CD4-positive, CD25-positive, alpha-beta regulatory T cell (primary cell): ENCODE results near the gene PRKCE. TPM values are rescaled to one million over a fixed set of nuclear protein-coding genes. Genes with fewer than 3 reads are reported as not detected.
A peak's percentile ranks its signal among the peaks of the same experiment; 100 is the strongest.

Experiments used
- ATAC-seq, 2 donors: fragments of 150-1000 bp; cut with Tn5 transposase; one replicate each; pipeline ENCODE4 v1.10.0; 2021; ENCODE audit warnings: low read depth in 2 of 2, moderate number of reproducible peaks in 2 of 2, moderate library complexity in 1 of 2
- DNase-seq, 3 donors: peaks; one replicate each; pipeline versions ENCODE4 v3.0.0 to v3.0.0-alpha.2; 2012 to 2022; ENCODE audit warnings: mixed read lengths in 1 of 3
- H3K27ac ChIP-seq: one replicate; pipeline ENCODE4 v1.7.0; 2013; ENCODE audit warnings: mild to moderate bottlenecking, low read length; ENCODE audit not compliant: insufficient read depth, poor library complexity, severe bottlenecking
- H3K27me3 ChIP-seq: one replicate; pipeline ENCODE4 v1.7.0; 2013; ENCODE audit warnings: low read length; ENCODE audit not compliant: control insufficient read depth, insufficient read depth
- H3K36me3 ChIP-seq: one replicate; pipeline ENCODE4 v1.7.0; 2013; ENCODE audit warnings: mild to moderate bottlenecking, low read length, moderate library complexity; ENCODE audit not compliant: control insufficient read depth, insufficient read depth
- H3K4me1 ChIP-seq: 2 replicates; pipeline ENCODE4 v1.7.0; 2013; ENCODE audit warnings: mild to moderate bottlenecking, low read length; ENCODE audit not compliant: insufficient read depth, control insufficient read depth, poor library complexity, severe bottlenecking
- H3K4me3 ChIP-seq: one replicate; pipeline ENCODE4 v1.7.0; 2013; ENCODE audit warnings: low read depth, mild to moderate bottlenecking, low read length, moderate library complexity
- H3K9me3 ChIP-seq, 2 experiments: 1 replicate in 1 of 2; 2 replicates in 1 of 2; pipeline ENCODE4 v1.7.0; 2013; ENCODE audit warnings: low read length in 2 of 2, mild to moderate bottlenecking in 1 of 2, moderate library complexity in 1 of 2; ENCODE audit not compliant: control insufficient read depth in 2 of 2
- H3K27ac Mint-ChIP-seq, 3 donors: one replicate each; pipeline ENCODE4 v1.8.0; 2020 to 2022; ENCODE audit warnings: mild to moderate bottlenecking in 3 of 3, mixed read lengths in 3 of 3, moderate library complexity in 2 of 3
- H3K27me3 Mint-ChIP-seq: one replicate; pipeline ENCODE4 v1.8.0; 2022; ENCODE audit warnings: mild to moderate bottlenecking, mixed read lengths
- H3K36me3 Mint-ChIP-seq: one replicate; pipeline ENCODE4 v1.8.0; 2020; ENCODE audit warnings: mixed read lengths
- H3K4me1 Mint-ChIP-seq, 4 donors: one replicate each; pipeline ENCODE4 v1.8.0; 2020 to 2022; ENCODE audit warnings: mixed read lengths in 4 of 4, mild to moderate bottlenecking in 1 of 4
- H3K4me3 Mint-ChIP-seq, 4 donors: one replicate each; pipeline ENCODE4 v1.8.0; 2020 to 2022; ENCODE audit warnings: mild to moderate bottlenecking in 4 of 4, mixed read lengths in 4 of 4, moderate library complexity in 3 of 4
- H3K9me3 Mint-ChIP-seq, 7 donors: one replicate each; pipeline ENCODE4 v1.8.0; 2020 to 2022; ENCODE audit warnings: mixed read lengths in 7 of 7, mild to moderate bottlenecking in 3 of 7, moderate library complexity in 2 of 7
- polyA plus RNA-seq, 4 donors: library from polyadenylated mRNA; unstranded; fragments of 300-500 nt; fragmentation: Illumina TruSeq; gene quantifications; one replicate each; pipeline ENCODE4 v1.2.3, GENCODE V29; 2021
- total RNA-seq: library from RNA; stranded (reverse); gene quantifications from one replicate; pipeline ENCODE4 v1.2.3, GENCODE V29; 2022

PRKCE gene
- total and polyA plus RNA-seq, 5 donors from 2014 or later, result 0.78 to 16.5 (median 1.3) TPM

DNA sequence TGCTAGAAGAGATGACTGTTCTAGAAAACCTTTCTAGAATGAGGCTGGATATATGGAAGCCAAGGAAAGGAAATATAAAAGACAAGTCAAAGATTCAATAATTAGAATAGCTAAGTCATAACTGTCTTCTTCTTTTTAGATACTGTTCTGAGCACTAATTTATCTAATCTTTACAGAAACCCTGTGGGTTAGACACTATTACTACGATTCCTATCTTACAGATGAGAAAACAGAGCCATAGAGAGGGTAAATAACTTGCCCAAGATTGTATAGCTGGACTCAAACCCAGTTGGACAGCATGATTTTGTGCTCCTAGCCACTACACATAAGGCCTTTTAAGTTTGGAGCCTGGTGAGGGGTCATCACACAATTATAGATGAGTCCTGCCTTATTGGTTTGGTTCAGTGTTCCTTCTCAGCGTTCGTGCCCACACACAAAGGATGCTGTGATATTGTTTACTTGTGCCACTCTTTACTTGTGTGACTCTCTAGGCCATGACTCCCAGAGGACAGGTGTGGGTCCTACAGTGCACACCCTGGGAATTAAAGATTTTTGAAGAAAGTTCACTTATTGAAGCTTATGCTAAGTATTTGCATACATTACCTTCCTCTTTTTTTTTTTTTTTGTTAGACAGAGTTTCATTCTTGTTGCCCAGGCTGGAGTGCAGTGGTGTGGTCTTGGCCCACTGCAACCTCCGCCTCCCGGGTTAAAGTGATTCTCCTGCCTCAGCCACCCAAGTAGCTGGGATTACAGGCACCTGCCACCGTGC lies 153.7 kb downstream of the PRKCE start:
- no peak for ATAC-seq

DNA sequence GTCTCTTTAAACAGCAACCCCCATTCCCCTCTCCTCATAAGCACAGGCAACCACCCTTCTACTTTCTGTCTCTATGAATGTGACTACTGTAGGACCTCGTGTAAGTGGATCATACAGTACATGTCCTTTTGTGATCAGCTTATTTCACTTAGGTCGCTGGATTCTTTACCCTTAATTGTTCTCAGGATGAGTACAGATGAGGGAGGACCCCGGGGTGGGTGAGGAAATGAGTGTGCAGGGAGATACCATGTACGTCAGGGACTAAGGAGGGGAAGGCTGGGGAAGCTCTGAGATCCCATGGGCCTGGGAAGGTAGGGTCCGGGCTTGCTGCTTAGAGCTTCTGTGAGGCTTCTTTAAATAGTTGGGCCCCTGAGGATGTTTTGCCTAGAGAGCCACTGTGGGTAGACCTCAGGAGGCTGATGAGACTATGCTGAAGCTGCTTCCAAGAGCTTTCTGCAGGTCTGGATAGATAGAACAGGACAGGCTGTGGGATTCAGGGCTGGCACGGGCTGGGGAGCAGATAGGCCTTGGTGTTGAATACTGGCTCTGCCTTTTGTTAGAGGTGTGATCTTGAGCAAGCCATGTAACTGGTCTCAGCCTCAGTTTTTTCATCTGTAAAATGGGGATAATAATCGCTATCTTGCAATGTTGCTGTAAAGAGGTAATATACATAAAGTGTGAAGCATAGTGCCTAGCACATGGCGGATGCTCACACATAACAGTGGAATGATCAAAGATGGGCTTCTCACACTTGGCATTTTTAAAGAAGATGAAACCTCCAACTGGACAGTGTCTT lies 155.3 kb downstream of the PRKCE start:
- ATAC-seq (no peak), DNase-seq (no peak)
- Mint-ChIP-seq H3K27ac (no peak overlapping the region), H3K4me1 (peaks cover 0 to 6% (median 2%) of the 10 kb centered on the region in 4 donors), H3K9me3 (peaks cover 0 to 2% (median 0%) of the 10 kb centered on the region in 7 donors), H3K36me3 (no peaks in the 10 kb centered on the region), H3K27me3 (no peaks in the 10 kb centered on the region), H3K4me3 (no peak overlapping the region)
- H3K4me3 ChIP-seq, result no peak overlapping the region
- no peaks in the 10 kb centered on the region for H3K4me1 ChIP-seq
- H3K27ac ChIP-seq, result no peak overlapping the region
- H3K36me3 ChIP-seq, result no peaks in the 10 kb centered on the region
- no peaks in the 10 kb centered on the region for H3K9me3 ChIP-seq
- H3K27me3 ChIP-seq, result no peaks in the 10 kb centered on the region

More for the DNA sequence above, 153.7 kb downstream of the PRKCE start:
- Histone ChIP-seq H3K4me1 (no peaks in the 10 kb centered on the region), H3K36me3 (no peaks in the 10 kb centered on the region), H3K4me3 (no peak overlapping the region), H3K27me3 (no peaks in the 10 kb centered on the region), H3K9me3 (no peaks in the 10 kb centered on the region), H3K27ac (no peak overlapping the region)
- Mint-ChIP-seq H3K9me3 (peaks cover 0 to 2% (median 0%) of the 10 kb centered on the region in 7 donors), H3K27ac (no peak overlapping the region), H3K27me3 (no peaks in the 10 kb centered on the region), H3K4me3 (no peak overlapping the region), H3K36me3 (no peaks in the 10 kb centered on the region), H3K4me1 (peaks cover 0 to 10% (median 2%) of the 10 kb centered on the region in 4 donors)
- DNase-seq, result no peak

DNA sequence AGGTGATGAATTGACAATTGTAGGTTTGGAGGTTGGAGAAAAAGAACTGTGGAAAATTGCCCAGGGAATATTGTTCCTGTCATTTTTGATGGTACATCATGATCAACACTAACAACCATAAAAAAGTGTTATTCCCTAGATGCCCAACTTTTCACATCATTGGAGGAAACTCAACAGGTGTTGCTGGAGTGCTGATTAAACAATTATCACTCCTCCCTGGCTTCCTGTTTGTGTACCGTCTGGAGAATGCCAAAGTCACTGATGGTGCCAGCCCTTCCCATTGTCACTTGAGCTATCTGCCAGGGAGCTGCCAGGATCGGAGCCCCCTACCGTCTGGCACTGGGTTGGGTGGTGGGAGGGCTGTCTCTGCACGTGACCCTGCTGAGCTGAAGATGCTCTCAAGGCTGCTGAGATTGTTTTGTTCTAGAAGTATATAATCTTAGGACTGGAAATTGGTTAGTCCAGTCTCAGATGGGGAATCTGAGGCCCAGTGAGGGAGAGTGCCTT lies 156.9 kb downstream of the PRKCE start:
- no peak overlapping the region for H3K27ac Mint-ChIP-seq
- DNase-seq, result no peak
- no peaks in the 10 kb centered on the region for H3K4me1 ChIP-seq
- no peak overlapping the region for H3K27ac ChIP-seq
- H3K36me3 Mint-ChIP-seq, result no peaks in the 10 kb centered on the region
- H3K4me3 ChIP-seq, result no peak overlapping the region
- H3K4me3 Mint-ChIP-seq, result no peak overlapping the region
- H3K9me3 ChIP-seq, result no peaks in the 10 kb centered on the region
- peaks cover 0 to 2% (median 0%) of the 10 kb centered on the region in 7 donors for H3K9me3 Mint-ChIP-seq
- no peak for ATAC-seq
- no peaks in the 10 kb centered on the region for H3K27me3 Mint-ChIP-seq
- H3K27me3 ChIP-seq, result no peaks in the 10 kb centered on the region
- peaks cover 0 to 6% (median 2%) of the 10 kb centered on the region in 4 donors for H3K4me1 Mint-ChIP-seq
- no peaks in the 10 kb centered on the region for H3K36me3 ChIP-seq

DNA sequence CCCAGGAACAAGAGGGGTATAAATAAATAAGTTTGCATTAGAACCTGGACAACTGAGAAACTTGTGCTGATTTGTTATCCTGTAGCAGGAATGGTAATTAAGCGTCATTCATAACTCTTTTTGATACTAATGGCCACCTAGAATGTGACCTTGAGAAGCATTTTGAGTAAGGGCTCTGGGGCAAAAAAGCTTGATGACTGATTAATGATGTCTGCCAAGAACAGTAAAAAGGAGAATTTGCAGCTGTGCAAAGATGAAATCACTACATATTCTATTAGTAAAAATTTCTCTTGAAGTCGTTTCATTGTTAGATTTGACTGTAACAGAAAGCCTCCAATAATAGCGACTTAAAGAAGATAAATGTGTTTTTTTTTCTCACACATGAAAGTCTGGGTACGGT lies 157.7 kb downstream of the PRKCE start:
- H3K4me1 ChIP-seq, result no peaks in the 10 kb centered on the region
- H3K36me3 ChIP-seq, result no peaks in the 10 kb centered on the region
- Mint-ChIP-seq H3K36me3 (no peaks in the 10 kb centered on the region), H3K27me3 (no peaks in the 10 kb centered on the region), H3K4me1 (peaks cover 0 to 6% (median 2%) of the 10 kb centered on the region in 4 donors), H3K9me3 (peaks cover 0 to 2% (median 0%) of the 10 kb centered on the region in 7 donors), H3K4me3 (no peak overlapping the region), H3K27ac (peak overlapping the region in 1 of 3 donors; percentile 29)
- H3K27me3 ChIP-seq, result no peaks in the 10 kb centered on the region
- no peak for ATAC-seq
- DNase-seq, result no peak
- H3K27ac ChIP-seq, result no peak overlapping the region
- H3K4me3 ChIP-seq, result no peak overlapping the region
- H3K9me3 ChIP-seq, result no peaks in the 10 kb centered on the region

DNA sequence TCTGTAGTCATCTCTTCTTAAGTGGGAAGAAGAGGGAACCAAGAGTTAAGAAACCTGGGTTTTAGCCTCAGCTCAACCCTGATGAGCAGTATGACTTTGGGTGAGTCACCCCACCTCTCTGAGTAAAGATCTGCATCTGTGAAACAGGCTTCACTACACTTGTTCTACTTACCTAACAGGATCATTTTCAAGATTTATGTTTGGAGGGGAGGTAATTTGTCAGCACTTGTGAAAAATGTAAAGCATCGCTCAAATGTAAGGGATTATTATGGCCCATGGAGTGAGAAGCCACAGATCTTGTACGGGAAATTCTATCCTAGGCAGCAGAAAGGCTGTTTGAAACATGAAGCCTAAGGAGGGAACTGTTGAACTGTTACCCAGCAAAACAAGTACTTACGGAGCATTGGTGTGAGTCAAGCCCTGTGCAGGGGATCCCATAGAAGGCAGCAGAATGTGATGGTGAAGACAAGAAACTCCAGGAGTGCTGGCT lies 160.6 kb downstream of the PRKCE start:
- Histone ChIP-seq H3K4me3 (no peak overlapping the region), H3K27ac (no peak overlapping the region), H3K9me3 (no peaks in the 10 kb centered on the region), H3K27me3 (no peaks in the 10 kb centered on the region), H3K36me3 (no peaks in the 10 kb centered on the region), H3K4me1 (no peaks in the 10 kb centered on the region)
- ATAC-seq, result no peak
- H3K4me3 Mint-ChIP-seq, result no peak overlapping the region
- DNase-seq, result no peak
- no peaks in the 10 kb centered on the region for H3K36me3 Mint-ChIP-seq
- H3K9me3 Mint-ChIP-seq, result no peaks in the 10 kb centered on the region
- H3K27me3 Mint-ChIP-seq, result no peaks in the 10 kb centered on the region
- peaks cover 0 to 8% (median 2%) of the 10 kb centered on the region in 4 donors for H3K4me1 Mint-ChIP-seq
- no peak overlapping the region for H3K27ac Mint-ChIP-seq

DNA sequence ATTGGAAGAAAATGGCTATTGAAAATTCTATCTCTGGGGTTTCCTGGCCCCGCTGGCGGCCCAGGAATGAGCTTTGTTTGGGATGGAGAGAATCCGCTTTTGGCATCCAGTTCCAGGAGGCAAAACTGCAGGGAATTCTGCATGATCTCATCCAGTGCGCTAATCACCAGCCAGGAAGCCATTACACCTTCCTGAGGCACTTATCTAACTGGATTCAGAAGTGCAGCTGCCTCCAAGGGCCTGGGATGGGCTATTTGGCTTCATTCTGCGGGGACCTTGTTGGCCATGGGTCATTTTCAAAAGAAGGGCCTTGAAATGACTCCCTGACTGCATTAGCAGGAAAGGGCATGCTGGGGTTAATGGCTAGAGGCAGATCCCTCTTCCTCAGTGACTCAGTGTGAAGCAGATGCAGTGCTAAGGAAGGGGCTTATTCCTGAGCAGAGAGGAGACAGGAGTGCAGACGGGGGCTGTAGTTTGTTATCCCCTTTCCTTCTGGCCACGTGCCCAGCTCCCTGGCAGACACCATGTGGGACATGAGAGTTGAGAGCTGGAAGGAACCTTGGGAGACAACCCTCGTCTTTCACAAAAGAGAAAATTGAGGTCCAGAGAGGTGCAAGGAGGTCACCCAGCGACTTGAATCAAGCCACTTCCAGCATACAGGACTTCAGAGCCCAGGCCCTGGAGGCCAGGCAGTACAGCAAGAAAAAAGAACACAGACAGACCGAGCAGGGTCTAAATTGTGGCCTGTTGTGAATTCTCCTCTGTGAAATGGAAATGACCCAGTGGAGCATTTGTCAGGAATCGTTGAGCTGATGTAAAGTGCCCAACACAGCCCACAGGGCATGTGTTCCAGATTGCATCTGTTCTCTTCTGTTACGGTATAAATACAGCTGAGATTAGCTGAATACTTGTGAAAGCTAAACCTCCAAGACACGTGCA lies 161.8 kb downstream of the PRKCE start:
- peaks cover 0 to 6% (median 0%) of the 10 kb centered on the region in 4 donors for H3K4me1 Mint-ChIP-seq
- Histone ChIP-seq H3K36me3 (no peaks in the 10 kb centered on the region), H3K27me3 (no peaks in the 10 kb centered on the region), H3K27ac (no peak overlapping the region), H3K4me3 (no peak overlapping the region), H3K4me1 (no peaks in the 10 kb centered on the region), H3K9me3 (no peaks in the 10 kb centered on the region)
- no peaks in the 10 kb centered on the region for H3K9me3 Mint-ChIP-seq
- DNase-seq (no peak), ATAC-seq (no peak)
- no peak overlapping the region for H3K27ac Mint-ChIP-seq
- H3K36me3 Mint-ChIP-seq, result no peaks in the 10 kb centered on the region
- no peak overlapping the region for H3K4me3 Mint-ChIP-seq
- no peaks in the 10 kb centered on the region for H3K27me3 Mint-ChIP-seq

DNA sequence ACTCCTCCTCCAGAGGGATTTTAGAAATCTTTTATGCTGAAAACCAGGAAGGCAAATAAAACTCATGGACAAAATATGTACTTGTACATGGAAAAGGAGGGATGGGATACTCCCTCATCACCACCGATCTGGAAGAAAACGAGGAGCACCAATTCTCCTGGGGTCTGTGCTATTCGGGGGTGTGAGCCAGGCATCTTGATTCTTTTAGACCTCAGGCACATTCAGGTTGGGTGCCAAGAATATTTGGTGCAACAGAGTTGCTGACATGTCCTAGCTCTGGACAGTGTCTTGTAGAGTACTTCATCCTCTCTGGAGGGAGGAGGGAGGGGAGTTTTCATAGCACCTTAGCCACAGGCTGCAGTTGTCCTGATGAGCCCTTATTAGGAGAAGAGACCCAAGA lies 163.0 kb downstream of the PRKCE start:
- H3K27me3 Mint-ChIP-seq, result no peaks in the 10 kb centered on the region
- peaks cover 0 to 5% (median 2%) of the 10 kb centered on the region in 4 donors for H3K4me1 Mint-ChIP-seq
- Histone ChIP-seq H3K27me3 (no peaks in the 10 kb centered on the region), H3K27ac (no peak overlapping the region), H3K9me3 (no peaks in the 10 kb centered on the region), H3K4me3 (no peak overlapping the region), H3K4me1 (no peaks in the 10 kb centered on the region), H3K36me3 (no peaks in the 10 kb centered on the region)
- no peaks in the 10 kb centered on the region for H3K9me3 Mint-ChIP-seq
- no peaks in the 10 kb centered on the region for H3K36me3 Mint-ChIP-seq
- ATAC-seq (no peak), DNase-seq (no peak)
- H3K4me3 Mint-ChIP-seq, result no peak overlapping the region
- no peak overlapping the region for H3K27ac Mint-ChIP-seq
